AG10803 (cell line): ENCODE results near the gene NUP205.
"Not testable (repeated sequence)": the region's sequence is repeated elsewhere in the genome, so short reads cannot be mapped to it uniquely, and the experiment has no call there.

Experiments
- DNase-seq: peaks from one replicate; pipeline ENCODE4 v3.0.0; 2010; ENCODE audit warnings: low read depth
- H3K4me3 ChIP-seq: 2 replicates; pipeline ENCODE4 v1.5.1; 2011; ENCODE audit warnings: mild to moderate bottlenecking, low read length, control low read depth
- CTCF ChIP-seq: conservative IDR thresholded peaks from 2 replicates; pipeline ENCODE4 v1.5.1; 2011; ENCODE audit warnings: mild to moderate bottlenecking, low read length, control low read depth, inconsistent platforms

The NUP205 gene

GRCh38 chr7:135665042-135665441 is 107.3 kb downstream of the NUP205 start:
- TF ChIP-seq CTCF = no peak
- no peak overlapping the region for H3K4me3 ChIP-seq
- DNase-seq = no peak

- no peak for DNase-seq
- no peak for TF ChIP-seq CTCF
- no peak overlapping the region for H3K4me3 ChIP-seq
Observed at GRCh38 chr7:135666156-135666555, 108.4 kb downstream of the NUP205 start.

- no peak overlapping the region for H3K4me3 ChIP-seq
- DNase-seq = no peak
- TF ChIP-seq CTCF = no peak
Observed at GRCh38 chr7:135666846-135667245, 109.1 kb downstream of the NUP205 start.

- H3K4me3 ChIP-seq, DNase-seq: not testable (repeated sequence)
Observed at GRCh38 chr7:135667626-135668025, 109.9 kb downstream of the NUP205 start.

GRCh38 chr7:135668852-135669395 is 111.2 kb downstream of the NUP205 start:
- not testable (repeated sequence) for H3K4me3 ChIP-seq, DNase-seq

- no peak for DNase-seq
- no peak for TF ChIP-seq CTCF
- no peak overlapping the region for H3K4me3 ChIP-seq
Observed at GRCh38 chr7:135669774-135670173, 112.1 kb downstream of the NUP205 start.

- TF ChIP-seq CTCF = no peak
- peak; percentile 84 for DNase-seq
- H3K4me3 ChIP-seq = no peak overlapping the region
Observed at GRCh38 chr7:135670179-135670578, 112.5 kb downstream of the NUP205 start.

- TF ChIP-seq CTCF = peak; percentile 95
- H3K4me3 ChIP-seq = no peak overlapping the region
- DNase-seq = peak; percentile 74
Observed at GRCh38 chr7:135672560-135673359, 115.0 kb downstream of the NUP205 start.
